D341Med (cell line): ENCODE results near the gene SLC6A3.
"Not testable (repeated sequence)": the region's sequence is repeated elsewhere in the genome, so short reads cannot be mapped to it uniquely, and the experiment has no call there.

Experiments used
- DNase-seq: peaks from one replicate; pipeline ENCODE4 v3.0.0; 2012; ENCODE audit warnings: low spot score

SLC6A3 gene

DNA sequence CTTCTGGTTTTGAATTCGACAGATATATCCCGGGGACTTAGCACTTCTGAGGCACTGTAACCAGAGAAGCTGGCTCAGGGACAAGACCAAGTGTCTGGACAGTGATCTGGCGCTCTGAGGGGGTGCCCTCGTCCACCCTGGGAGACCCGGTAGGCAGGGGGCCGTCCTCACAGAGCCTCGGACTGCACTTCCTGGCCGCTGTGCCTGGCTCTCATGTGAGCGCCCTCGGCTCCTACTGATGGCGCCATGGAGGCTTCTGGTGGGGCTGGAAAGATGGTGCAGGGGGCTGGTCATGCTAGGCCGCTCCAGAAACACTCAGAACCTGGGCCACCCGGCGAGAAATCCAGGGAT, 18.8 kb upstream of the SLC6A3 start:
- peak; percentile 20 for DNase-seq

DNA sequence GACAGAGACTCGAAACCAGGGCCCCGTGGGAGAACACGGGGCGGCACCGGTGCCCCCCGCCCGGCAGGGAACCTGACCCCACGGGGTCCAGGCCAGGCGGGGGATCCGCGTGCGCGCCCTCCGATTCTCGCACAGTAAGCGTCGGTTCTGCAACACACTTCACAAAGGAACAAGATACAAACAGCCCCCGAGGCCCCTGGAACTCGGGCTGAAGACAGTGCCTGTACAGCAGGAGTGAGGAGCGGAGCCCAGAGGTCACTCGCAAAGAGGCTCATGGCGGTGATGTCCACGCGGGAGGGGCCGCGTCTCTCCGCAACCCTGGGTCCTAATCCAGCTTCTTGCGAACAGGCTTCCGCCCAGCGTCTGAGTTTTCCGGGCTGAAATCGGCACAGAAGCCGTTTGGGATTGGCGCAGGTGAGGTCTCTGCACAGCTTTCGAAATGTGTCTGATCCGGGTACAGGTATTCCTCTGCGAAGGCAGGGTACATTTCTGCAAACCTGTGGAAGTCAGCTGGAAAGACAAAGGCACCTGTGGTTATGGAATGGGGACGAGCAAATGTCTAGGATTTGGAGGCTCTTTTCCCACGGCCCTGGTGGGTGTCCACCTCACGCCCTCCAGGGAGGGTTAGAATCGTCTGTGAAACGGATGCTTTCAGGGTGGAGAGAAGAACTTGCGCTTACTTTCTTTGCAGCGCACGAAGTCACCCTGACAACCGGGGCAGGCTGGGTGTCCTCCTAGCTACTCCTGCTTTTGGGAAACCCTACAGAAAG, 18.3 kb upstream of the SLC6A3 start:
- peak; percentile 28 for DNase-seq

- peak; percentile 28 for DNase-seq
Observed at GRCh38 chr5:1462358-1462757, 17.1 kb upstream of the SLC6A3 start.

DNA sequence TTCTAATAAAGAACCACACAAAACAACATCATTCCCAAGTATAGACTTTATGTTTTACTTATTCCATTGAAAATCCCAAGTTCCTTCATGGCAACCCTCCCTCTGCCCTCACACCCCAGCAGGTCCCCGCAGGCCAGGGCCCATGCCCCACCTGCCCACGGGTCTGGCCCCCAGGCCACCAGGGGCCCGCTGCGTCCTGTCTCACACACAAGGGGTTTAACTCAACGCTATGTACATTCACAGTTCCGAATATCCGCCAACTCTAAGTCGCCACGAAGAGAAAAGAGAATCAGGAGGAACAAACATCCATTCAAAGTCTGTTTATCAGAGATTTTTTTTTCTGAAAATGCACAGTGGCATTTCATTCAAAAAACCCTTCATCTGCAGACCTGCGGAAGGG, 16.2 kb upstream of the SLC6A3 start:
- peak; percentile 28 for DNase-seq

DNA sequence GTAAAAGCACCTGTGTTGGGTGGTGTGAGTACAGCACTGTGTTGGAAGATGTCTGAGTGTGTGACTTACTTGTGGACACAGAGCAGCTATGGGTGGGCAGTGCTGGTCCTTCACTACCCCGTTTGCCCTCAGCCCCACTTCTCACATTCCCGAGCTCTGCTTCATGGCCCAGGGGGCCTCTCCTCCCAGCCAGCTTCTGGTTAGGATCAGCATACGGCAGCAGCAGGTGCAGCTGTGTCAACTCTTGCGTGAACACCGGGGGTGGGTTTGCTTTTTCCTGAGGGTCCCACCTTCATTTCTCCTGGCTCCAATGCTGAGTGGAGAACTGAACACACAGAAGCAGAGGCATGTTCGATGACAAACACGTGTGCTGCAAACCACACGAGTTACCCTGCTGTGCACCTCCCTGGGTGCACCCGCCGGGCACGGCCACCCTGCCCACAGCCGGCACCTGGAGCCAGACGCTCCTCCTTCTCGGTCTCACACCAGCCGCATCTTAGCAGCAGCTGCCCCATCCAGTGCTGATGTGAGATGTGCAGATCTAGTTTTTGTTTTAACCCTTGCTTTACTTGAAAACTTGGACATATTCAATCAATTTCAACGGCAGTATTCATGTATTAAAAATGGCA, 14.9 kb upstream of the SLC6A3 start:
- peak; percentile 44 for DNase-seq

DNA sequence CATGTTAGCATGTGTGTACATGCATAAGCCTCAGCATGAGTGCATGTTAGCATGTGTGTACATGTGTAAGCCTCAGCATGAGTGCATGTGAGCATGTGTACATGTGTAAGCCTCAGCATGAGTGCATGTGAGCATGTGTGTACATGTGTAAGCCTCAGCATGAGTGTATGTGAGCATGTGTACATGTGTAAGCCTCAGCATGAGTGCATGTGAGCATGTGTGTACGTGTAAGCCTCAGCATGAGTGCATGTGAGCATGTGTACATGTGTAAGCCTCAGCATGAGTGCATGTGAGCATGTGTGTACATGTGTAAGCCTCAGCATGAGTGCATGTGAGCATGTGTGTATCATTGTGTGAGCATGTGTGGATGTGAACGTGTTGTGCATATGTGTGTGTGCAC, 14.2 kb upstream of the SLC6A3 start:
- not testable (repeated sequence) for DNase-seq

- not testable (repeated sequence) for DNase-seq
Observed at GRCh38 chr5:1456110-1456881, 11.1 kb upstream of the SLC6A3 start.

DNA sequence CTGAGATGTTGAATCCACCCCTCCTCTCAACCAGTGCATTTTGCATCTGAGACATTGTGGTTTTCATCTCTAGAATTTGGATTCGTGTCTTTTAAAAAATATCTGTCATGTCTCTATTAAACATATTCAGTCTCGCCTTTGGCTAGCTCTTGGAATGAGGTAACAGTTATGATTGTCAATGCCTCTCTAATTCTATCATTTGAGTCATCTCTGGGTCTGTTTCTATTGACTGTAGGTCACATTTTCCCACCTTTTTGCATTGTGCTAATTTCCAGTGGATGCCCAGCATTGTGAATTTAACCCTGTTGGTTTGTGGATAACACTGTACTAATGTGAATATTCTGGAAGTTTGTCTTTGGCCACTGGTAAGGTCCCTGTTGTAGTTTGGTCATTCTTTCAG, 8.4 kb upstream of the SLC6A3 start:
- no peak for DNase-seq

GRCh38 chr5:1449081-1449630, 3.9 kb upstream of the SLC6A3 start:
- DNase-seq: no peak

DNA sequence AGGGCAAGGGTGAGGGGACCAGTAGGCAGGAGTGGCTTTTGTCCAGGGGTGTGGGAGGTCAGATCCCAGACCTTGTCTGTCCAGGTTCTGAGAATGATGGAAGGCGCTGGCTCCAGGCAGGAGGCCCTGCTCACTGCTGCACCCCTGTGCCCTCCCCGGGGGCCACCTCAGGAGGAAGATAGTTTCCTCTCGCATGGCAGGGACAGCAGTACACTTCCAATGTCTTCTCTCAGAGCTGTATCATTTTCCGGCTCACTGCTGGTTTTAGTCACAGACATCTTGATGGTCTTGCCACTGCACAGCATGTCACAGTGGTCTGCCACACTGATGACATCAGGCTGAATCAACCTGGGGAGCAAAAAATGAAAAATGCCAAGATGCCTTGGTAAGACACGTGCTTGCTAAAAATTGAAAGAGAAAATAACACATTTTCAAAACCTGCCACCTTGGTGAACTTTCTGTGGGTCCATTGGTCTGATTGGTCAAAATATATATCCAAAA, 3.3 kb upstream of the SLC6A3 start:
- peak; percentile 8 for DNase-seq

- peak; percentile 29 for DNase-seq
Observed at GRCh38 chr5:1447671-1448361, 2.6 kb upstream of the SLC6A3 start.

- no peak for DNase-seq
Observed at GRCh38 chr5:1446602-1447343, 1.5 kb upstream of the SLC6A3 start.

DNA sequence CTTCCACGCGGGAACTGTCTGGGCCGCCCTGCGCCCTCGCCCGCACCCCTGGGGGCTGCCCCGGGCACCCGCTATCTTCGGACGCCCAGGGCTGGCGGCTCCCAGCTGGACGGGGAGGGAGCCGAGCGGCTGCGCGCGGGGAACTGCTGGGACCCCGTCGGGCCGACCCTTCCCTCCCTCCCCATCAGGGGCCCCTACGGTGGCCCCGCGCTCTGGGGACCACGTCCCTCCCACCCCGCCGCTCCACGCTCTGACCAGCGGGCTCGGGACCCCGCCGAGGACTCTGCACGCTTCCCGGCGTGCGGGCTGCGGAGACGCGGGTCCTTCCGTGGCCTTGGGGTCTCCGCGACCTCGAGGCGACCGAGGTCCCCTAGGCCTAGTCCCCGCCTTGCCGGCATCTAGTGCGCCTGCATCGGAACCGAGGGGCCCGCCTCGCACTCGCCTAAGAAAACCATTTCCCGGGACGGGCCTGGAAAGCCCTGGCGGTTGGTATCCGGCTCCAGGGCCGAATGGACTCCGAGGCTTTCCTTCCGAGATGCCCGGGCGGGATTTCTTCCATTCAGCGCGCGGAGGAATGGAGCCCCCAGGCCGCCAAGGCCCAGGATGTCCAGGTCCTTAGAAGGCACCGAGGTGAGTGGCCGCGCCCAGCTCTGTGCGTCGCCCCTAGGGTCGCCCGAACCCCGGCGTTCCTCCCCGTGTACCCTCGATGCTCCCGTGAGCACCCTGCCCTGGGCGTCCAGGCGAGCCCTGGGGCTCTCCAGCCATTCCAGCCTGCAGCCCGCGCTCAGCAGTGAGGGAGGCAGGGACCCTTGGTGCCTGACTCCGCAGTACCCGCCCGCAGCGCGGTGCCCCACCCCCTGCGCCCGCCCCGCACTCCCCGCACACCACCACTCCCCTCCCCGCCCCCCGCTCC, 705 bp upstream of the SLC6A3 start:
- no peak for DNase-seq

GRCh38 chr5:1444361-1445189, 665 bp downstream of the SLC6A3 start:
- DNase-seq: peak; percentile 62

GRCh38 chr5:1443991-1444360, 1.3 kb downstream of the SLC6A3 start:
- no peak for DNase-seq

DNA sequence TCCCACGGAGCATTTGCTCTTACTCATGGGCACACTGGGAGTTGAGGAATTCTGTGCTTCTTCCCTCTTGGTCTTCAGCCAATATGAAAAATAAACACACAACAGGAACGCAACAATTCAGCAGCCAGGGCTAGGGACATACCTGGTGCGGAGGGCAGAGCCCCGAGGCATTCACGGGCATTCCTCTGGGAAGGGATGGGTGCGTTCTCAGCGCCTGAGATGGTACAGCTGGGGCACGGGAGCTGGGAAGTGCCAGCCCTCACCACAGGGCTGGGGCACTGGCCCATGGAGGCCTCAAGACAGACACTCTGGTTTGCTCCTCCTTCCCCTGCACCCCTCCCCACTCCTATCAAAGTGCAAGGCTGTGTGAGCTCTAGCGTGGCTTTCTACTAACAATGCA, 2.1 kb downstream of the SLC6A3 start:
- no peak for DNase-seq

DNA sequence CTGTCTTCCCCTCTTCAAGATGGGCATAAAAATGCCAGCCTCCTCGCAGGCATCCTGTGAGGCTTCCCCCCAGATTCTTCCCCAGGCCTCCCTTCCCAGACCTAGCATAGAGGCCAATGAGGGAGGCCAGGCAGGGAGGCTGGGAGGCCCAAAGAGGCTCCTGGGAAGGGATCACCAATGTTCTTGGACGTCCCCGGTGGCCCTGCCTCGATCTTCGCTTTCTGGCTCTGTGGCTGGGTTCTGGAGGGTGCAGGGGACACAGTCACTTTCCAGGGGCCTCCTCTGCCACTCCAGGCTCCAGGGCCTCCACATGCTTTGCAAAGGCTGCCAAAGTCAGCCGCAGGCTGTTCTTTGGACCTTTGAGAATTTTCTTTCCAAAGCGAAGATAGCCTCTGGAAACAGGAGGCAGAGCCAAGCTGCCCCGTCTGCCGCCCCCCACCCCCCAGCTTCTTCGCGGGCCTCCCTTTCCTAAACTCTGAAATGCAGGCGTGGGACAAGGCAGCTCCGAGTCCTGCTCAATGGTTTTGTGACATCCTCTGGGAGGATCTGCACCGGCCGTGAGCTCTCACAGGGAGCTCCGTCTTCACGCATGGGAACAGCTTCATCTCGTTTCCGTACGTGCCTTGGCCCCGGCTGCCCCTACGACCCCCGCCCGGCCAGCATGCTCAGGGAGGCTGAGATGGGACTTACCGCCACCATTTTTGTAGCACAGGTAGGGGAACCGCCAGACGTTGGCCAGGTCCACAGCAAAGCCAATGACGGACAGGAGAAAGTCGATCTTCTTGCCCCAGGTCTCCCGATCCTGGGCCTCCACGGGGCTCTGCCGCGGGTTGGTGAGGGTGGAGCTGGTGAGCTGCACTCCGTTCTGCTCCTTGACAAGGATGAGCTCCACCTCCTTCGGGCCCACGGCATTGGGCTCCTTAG, 2.8 kb downstream of the SLC6A3 start:
- peak; percentile 11 for DNase-seq

- DNase-seq: peak; percentile 10
Observed at GRCh38 chr5:1441166-1441865, 3.9 kb downstream of the SLC6A3 start.
